ENCODE measurements around the gene NBPF12.
"Not testable (repeated sequence)": the region's sequence is repeated elsewhere in the genome, so short reads cannot be mapped to it uniquely, and the experiment has no call there.

The NBPF12 gene

DNA sequence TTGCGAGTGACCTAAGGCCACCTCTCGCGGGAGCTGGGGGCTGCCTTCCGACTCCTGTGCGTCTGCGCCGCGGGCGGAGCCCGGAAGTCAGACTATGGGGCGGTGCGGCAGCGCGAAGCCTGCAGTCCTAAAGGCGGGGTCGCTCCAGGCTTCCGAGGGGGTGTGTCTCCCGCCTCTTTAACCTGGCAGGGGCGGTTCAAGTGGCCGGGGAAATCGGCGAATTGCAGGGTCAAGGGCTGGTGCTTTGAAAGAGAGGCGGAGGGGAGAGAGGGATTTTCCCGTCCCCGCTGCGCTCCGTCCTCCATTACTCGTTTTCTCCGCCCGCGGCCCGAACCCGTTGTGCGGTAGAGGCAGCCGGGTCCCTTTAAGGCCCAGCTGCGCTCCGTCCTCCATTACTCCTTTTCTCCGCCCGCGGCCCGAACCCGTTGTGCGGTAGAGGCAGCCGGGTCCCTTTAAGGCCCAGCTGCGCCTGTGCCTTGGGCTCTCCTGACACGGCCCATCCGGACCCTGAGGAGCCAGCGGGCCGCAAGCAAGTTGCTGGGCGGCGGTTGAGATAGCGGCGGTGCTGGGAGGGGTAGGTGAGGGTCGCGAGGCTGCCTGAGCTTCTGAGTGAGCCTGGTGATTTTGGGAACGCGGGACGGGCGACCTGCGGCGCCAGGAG lies at the start of gene NBPF12:
NBPF12 (plus strand) TSS at position 83 of the 661 bp plus-strand sequence. CDS start 21,820 bp downstream, outside the sequence.
- H3K4me3 ChIP-seq (replicated peaks; ENCODE audit: low read depth, low read length), result peak within 1 kb of the TSS; percentile 65

GRCh38 chr1:146891355-146891754 lies 46.8 kb upstream of the NBPF12 start:
- not testable (repeated sequence) for DNase-seq (ENCODE audit: low read depth); H3K4me3 ChIP-seq (replicated peaks; ENCODE audit: low read depth, low read length)

More for the DNA sequence above, at the start of gene NBPF12:
- peak; percentile 87 for DNase-seq (ENCODE audit: low read depth)

- not testable (repeated sequence) for H3K4me3 ChIP-seq (replicated peaks; ENCODE audit: low read depth, low read length); DNase-seq (ENCODE audit: low read depth)
Measured at GRCh38 chr1:146892331-146892730, 45.8 kb upstream of the NBPF12 start.

DNA sequence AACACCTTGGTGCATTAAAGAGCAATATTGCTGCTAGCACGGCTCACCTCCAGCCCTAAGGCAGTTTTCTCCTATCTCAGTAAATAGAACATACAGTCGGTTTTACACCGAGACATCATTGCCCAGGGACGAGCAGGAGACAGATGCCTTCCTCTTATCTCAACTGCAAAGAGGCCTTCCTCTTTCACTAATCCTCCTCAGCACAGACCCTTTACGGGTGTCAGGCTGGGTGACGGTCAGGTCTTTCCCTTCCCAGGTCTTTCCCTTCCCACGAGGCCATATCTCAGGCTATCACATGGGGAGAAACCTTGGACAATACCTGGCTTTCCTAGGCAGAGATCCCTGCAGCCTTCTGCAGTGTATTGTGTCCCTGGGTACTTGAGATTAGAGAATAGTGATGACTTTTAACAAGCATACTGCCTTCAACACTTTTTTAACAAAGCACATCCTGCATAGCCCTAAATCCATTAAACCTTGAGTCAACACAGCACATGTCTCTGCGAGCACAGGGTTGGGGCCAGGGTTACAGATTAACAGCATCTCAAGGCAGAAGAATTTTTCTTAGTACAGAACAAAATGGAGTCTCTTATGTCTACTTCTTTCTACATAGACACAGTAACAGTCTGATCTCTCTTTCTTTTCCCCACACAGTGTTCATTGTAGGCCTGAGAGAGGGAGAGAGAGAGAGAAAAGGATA lies 30.4 kb upstream of the NBPF12 start:
- DNase-seq (ENCODE audit: low read depth), result not testable (repeated sequence)

DNA sequence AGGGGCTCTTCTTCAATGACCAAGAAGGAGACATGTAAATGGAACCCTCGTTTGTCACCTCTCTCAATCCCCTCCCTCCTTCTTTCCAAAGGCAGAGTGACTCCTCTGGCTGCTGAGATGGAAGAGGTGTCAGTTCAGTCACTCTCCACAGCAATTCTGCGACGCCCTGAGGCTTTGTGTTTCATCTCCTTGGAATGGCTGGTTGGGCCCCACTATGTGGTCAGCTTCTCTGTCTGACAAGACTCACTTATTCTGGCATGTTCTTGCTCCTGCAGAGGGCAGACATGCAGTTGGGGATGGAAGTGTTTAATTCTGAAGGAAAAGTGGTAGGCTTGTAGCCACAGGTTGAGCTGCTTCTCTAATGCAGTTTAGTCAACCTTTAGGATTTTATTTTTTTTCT lies 25.1 kb upstream of the NBPF12 start:
- H3K4me3 ChIP-seq (replicated peaks; ENCODE audit: low read depth, low read length); DNase-seq (ENCODE audit: low read depth): not testable (repeated sequence)

More for the DNA sequence above, 30.4 kb upstream of the NBPF12 start:
- H3K4me3 ChIP-seq (replicated peaks; ENCODE audit: low read depth, low read length), result not testable (repeated sequence)

- not testable (repeated sequence) for H3K4me3 ChIP-seq (replicated peaks; ENCODE audit: low read depth, low read length); DNase-seq (ENCODE audit: low read depth)
Measured at GRCh38 chr1:146920811-146921210, 17.3 kb upstream of the NBPF12 start.

DNA sequence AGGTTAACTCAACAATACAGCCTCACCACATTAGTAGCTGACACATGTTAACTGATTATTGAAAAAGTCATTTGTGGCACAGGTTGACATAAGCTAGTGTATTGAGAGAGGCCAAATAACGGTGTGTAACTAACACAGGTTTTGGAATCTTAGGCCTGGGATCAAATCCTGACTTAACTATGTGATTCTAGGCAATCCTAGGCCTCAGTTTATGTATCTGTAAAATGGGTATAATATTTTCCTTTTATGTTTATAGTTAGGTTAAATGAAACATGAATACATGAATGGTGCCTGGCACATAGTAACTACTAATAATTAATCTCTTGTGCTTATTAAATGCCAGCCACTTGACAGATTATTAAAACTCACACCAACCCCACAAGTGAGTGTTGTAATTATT lies 15.5 kb upstream of the NBPF12 start:
- H3K4me3 ChIP-seq (replicated peaks; ENCODE audit: low read depth, low read length); DNase-seq (ENCODE audit: low read depth): not testable (repeated sequence)

- not testable (repeated sequence) for H3K4me3 ChIP-seq (replicated peaks; ENCODE audit: low read depth, low read length); DNase-seq (ENCODE audit: low read depth)
Measured at GRCh38 chr1:146924106-146924505, 14.0 kb upstream of the NBPF12 start.

DNA sequence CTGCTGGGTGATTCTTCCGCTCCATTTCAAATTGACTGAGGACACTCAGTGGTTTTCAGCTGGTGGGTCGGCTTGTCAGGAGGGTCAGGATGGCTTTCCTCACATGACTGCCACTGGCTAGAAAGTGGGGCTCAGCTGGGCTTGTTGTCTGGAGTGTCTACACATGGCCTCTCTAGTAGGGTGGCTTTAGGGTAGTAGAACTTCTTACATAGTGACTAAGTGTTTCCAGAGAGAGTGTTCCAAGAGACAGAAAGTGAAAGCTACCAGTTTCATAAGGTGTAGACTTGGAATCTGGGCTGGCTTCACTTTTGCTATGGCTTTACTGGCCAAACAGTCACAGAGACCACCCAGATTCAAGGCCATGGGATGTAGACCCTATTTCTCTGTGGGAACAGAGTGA lies 11.7 kb upstream of the NBPF12 start:
- not testable (repeated sequence) for H3K4me3 ChIP-seq (replicated peaks; ENCODE audit: low read depth, low read length); DNase-seq (ENCODE audit: low read depth)

DNA sequence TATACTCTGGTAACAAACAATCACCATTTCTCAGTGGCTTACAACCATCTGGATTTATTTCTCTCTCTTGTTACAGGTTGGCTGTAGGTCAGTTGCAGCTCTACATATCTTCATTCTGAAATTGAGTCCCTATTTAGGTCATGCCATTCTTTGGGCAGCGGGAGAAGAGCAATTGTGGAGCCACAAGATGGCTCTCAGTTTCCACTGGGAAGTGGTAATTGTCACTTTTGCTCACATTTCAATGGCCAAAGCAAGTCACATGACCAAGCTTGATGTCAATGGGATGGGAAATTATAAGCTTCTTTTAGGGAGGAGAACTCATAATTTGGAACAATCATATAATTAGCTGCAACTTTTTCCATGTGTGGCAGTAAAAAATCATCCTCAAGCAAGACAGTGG lies 7.9 kb upstream of the NBPF12 start:
- H3K4me3 ChIP-seq (replicated peaks; ENCODE audit: low read depth, low read length); DNase-seq (ENCODE audit: low read depth): not testable (repeated sequence)

- not testable (repeated sequence) for DNase-seq (ENCODE audit: low read depth); H3K4me3 ChIP-seq (replicated peaks; ENCODE audit: low read depth, low read length)
Measured at GRCh38 chr1:146934390-146935223, 3.5 kb upstream of the NBPF12 start.

GRCh38 chr1:146937462-146937861 lies 662 bp upstream of the NBPF12 start:
- not testable (repeated sequence) for H3K4me3 ChIP-seq (replicated peaks; ENCODE audit: low read depth, low read length); DNase-seq (ENCODE audit: low read depth)

DNA sequence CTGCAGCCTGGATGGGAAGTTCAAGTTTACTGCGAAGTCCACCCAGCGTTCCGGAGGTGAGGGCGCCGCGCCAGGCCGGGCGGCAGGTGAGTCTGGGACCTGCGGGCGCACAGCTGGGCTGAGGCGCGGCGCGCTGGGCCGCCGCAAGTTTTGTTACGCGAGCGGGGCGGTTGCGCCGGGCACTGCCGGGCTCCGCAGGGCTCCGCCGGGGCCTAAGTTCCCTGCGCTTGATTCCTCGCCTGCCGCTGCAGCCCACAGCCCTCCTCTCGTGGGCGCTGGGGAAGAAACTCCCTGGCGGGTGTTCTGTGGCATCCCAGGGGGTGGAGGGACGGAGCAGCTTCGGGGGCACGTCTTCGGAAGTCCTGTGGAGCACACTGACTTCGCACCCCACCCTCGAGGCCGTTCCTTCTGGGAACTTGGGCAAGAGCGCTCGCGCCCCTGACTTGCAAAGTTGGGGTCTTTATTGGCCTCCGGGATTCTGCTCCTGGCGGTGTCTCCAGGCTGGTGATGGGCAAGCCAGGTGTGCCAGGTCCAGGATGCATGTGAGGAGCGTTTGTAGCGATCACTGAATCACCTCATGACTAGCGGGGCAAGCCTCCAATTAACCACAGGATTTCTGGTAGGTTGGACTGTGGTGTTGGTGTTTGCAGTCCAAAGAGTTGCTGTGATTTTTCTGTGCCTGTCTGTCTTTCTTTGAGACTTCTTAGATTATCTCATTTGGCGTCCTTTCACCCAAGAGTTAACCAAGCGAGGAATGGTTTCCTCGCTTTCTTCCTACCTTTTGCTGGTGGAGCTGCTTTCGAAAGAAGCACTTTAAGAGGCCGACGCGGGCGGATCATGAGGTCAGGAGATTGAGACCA lies 1.0 kb downstream of the NBPF12 start:
- H3K4me3 ChIP-seq (replicated peaks; ENCODE audit: low read depth, low read length), result peak overlapping the region; percentile 65
- peak; percentile 6 for DNase-seq (ENCODE audit: low read depth)

GRCh38 chr1:146940293-146940692 lies 2.2 kb downstream of the NBPF12 start:
- not testable (repeated sequence) for DNase-seq (ENCODE audit: low read depth); H3K4me3 ChIP-seq (replicated peaks; ENCODE audit: low read depth, low read length)

GRCh38 chr1:146943342-146943886 lies 5.3 kb downstream of the NBPF12 start:
- DNase-seq (ENCODE audit: low read depth); H3K4me3 ChIP-seq (replicated peaks; ENCODE audit: low read depth, low read length): not testable (repeated sequence)

DNA sequence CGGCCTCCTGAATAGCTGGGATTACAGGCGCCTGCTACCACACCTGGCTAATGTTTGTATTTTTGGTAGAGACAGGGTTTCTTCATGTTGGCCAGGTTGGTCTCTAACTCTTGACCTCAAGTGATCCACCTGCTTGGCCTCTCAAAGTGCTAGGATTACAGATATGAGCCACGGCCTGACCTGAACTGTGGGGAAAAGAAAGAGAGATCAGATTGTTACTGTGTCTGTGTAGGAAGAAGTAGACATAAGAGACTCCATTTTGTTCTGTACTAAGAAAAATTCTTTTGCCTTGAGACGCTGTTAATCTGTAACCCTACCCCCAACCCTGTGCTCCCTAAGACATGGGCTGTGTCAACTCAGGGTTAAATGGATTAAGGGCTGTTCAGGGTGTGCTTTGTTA lies 10.0 kb downstream of the NBPF12 start:
- not testable (repeated sequence) for DNase-seq (ENCODE audit: low read depth); H3K4me3 ChIP-seq (replicated peaks; ENCODE audit: low read depth, low read length)

- not testable (repeated sequence) for DNase-seq (ENCODE audit: low read depth); H3K4me3 ChIP-seq (replicated peaks; ENCODE audit: low read depth, low read length)
Measured at GRCh38 chr1:146964340-146964739, 26.2 kb downstream of the NBPF12 start.

Data from fibroblast of pulmonary artery (primary cell).